Activated CD4-positive, alpha-beta T cell treated with anti-CD3 and anti-CD28 coated beads, Interleukin-2, amount 10 ng/mL, durations not matched to agents 7 days and 5 days (primary cell): ENCODE results near the gene PRRT4. TPM values are rescaled to one million over a fixed set of nuclear protein-coding genes. Genes with fewer than 3 reads are reported as not detected.
A peak's percentile ranks its signal among the peaks of the same experiment; 100 is the strongest.

ENCODE experiments used
- CTCF ChIA-PET: fragments of 350-600 bp; sonication (Branson Sonifier 250); formaldehyde crosslinking; loops from one replicate; lab custom pipeline; 2021; ENCODE audit warnings: antibody characterized with exemption; lab: Charles Lee
- POLR2A ChIA-PET: fragments of 350-600 bp; sonication (Branson Sonifier 250); formaldehyde crosslinking; loops from one replicate; lab custom pipeline; 2021; ENCODE audit warnings: antibody characterized with exemption; lab: Charles Lee
- DNase-seq: peaks from one replicate; pipeline ENCODE4 v3.0.0-alpha.2; 2020
- H3K27ac Mint-ChIP-seq: one replicate; pipeline ENCODE4 v1.8.0; 2021; ENCODE audit warnings: mild to moderate bottlenecking, moderate library complexity, mixed read lengths
- H3K27me3 Mint-ChIP-seq: one replicate; pipeline ENCODE4 v1.8.0; 2021; ENCODE audit warnings: mixed read lengths
- H3K36me3 Mint-ChIP-seq: one replicate; pipeline ENCODE4 v1.8.0; 2021; ENCODE audit warnings: low read depth, mixed read lengths
- H3K4me1 Mint-ChIP-seq: one replicate; pipeline ENCODE4 v1.8.0; 2021; ENCODE audit warnings: mixed read lengths
- H3K4me3 Mint-ChIP-seq: one replicate; pipeline ENCODE4 v1.8.0; 2021; ENCODE audit warnings: mild to moderate bottlenecking, moderate library complexity, mixed read lengths
- H3K9me3 Mint-ChIP-seq: one replicate; pipeline ENCODE4 v1.8.0; 2021; ENCODE audit warnings: mixed read lengths
- total RNA-seq, 2 experiments: library from RNA; stranded (reverse); gene quantifications; one replicate each; pipeline ENCODE4 v1.2.3, GENCODE V29; 2021

The PRRT4 gene
- total RNA-seq, 2 experiments from 2014 or later = 0.21 to 0.25 TPM

GRCh38 chr7:128404143-128404681 is 42.7 kb upstream of the PRRT4 start:
- peaks cover 44% of the 10 kb centered on the region for H3K4me1 Mint-ChIP-seq

GRCh38 chr7:128403676-128404075 is 42.2 kb upstream of the PRRT4 start:
- CTCF ChIA-PET = no interaction called here
- no peaks in the 10 kb centered on the region for H3K27me3 Mint-ChIP-seq
- H3K36me3 Mint-ChIP-seq = peaks cover 16% of the 10 kb centered on the region
- no peaks in the 10 kb centered on the region for H3K9me3 Mint-ChIP-seq
- peak overlapping the region; percentile 79 for H3K4me3 Mint-ChIP-seq
- DNase-seq = no peak
- POLR2A ChIA-PET = no interaction called here
- H3K4me1 Mint-ChIP-seq = peaks cover 38% of the 10 kb centered on the region
- no peak overlapping the region for H3K27ac Mint-ChIP-seq

More at GRCh38 chr7:128404143-128404681, 42.7 kb upstream of the PRRT4 start:
- ChIA-PET POLR2A (no interaction called here), CTCF (interaction anchor here (1.0 kb wide), 1 partner anchor 60 kb away, joined by 3 read pairs; the partner anchor contains the start of gene RBM28)
- H3K36me3 Mint-ChIP-seq = peaks cover 16% of the 10 kb centered on the region
- no peak for DNase-seq
- no peaks in the 10 kb centered on the region for H3K9me3 Mint-ChIP-seq
- peak overlapping the region; percentile 78 for H3K27ac Mint-ChIP-seq
- peak overlapping the region; percentile 79 for H3K4me3 Mint-ChIP-seq
- no peaks in the 10 kb centered on the region for H3K27me3 Mint-ChIP-seq

- H3K9me3 Mint-ChIP-seq = no peaks in the 10 kb centered on the region
- H3K27ac Mint-ChIP-seq = no peak overlapping the region
- H3K4me3 Mint-ChIP-seq = no peak overlapping the region
- H3K36me3 Mint-ChIP-seq = peaks cover 25% of the 10 kb centered on the region
- CTCF ChIA-PET = interaction anchor here (1.0 to 3.3 kb wide), 2 partner anchors 14 to 23 kb away, joined by 3 to 11 read pairs; no protein-coding TSS in a partner anchor
- peaks cover 29% of the 10 kb centered on the region for H3K4me1 Mint-ChIP-seq
- POLR2A ChIA-PET = interaction anchor here (0.7 kb wide), 1 partner anchor 754 kb away, joined by 3 read pairs; no protein-coding TSS in a partner anchor
- no peak for DNase-seq
- H3K27me3 Mint-ChIP-seq = no peaks in the 10 kb centered on the region
Measured at GRCh38 chr7:128402356-128402755, 40.9 kb upstream of the PRRT4 start.

GRCh38 chr7:128400566-128400965 is 39.1 kb upstream of the PRRT4 start:
- Mint-ChIP-seq H3K4me3 (no peak overlapping the region), H3K27ac (peak overlapping the region; percentile 31), H3K9me3 (no peaks in the 10 kb centered on the region), H3K36me3 (peaks cover 33% of the 10 kb centered on the region), H3K4me1 (peaks cover 22% of the 10 kb centered on the region), H3K27me3 (no peaks in the 10 kb centered on the region)
- ChIA-PET POLR2A (no interaction called here), CTCF (interaction anchor here (0.7 to 3.3 kb wide), 4 partner anchors 13 to 76 kb away, joined by 3 to 11 read pairs (median 3); partner anchors contain the start of gene METTL2B)
- DNase-seq = no peak

- ChIA-PET POLR2A (no interaction called here), CTCF (interaction anchor here (0.7 to 3.3 kb wide), 6 partner anchors 9 to 42 kb away, joined by 3 to 11 read pairs (median 4); partner anchors contain the start of gene IMPDH1)
- Mint-ChIP-seq H3K4me1 (peaks cover 21% of the 10 kb centered on the region), H3K27ac (no peak overlapping the region), H3K36me3 (peaks cover 33% of the 10 kb centered on the region), H3K4me3 (no peak overlapping the region), H3K27me3 (no peaks in the 10 kb centered on the region), H3K9me3 (no peaks in the 10 kb centered on the region)
- no peak for DNase-seq
Measured at GRCh38 chr7:128399991-128400390, 38.5 kb upstream of the PRRT4 start.

GRCh38 chr7:128398841-128399135 is 37.3 kb upstream of the PRRT4 start:
- no peak for DNase-seq
- Mint-ChIP-seq H3K4me3 (no peak overlapping the region), H3K4me1 (peaks cover 9% of the 10 kb centered on the region), H3K9me3 (no peaks in the 10 kb centered on the region), H3K36me3 (peaks cover 33% of the 10 kb centered on the region), H3K27ac (no peak overlapping the region), H3K27me3 (no peaks in the 10 kb centered on the region)
- ChIA-PET POLR2A (no interaction called here), CTCF (interaction anchor here (1.2 to 1.5 kb wide), 5 partner anchors 9 to 160 kb away, joined by 4 to 9 read pairs (median 5); partner anchors contain the start of gene IMPDH1)

- H3K4me3 Mint-ChIP-seq = no peak overlapping the region
- peaks cover 4% of the 10 kb centered on the region for H3K4me1 Mint-ChIP-seq
- CTCF ChIA-PET = interaction anchor here (0.6 to 1.7 kb wide), 9 partner anchors 9 to 469 kb away, joined by 3 to 8 read pairs (median 5); no protein-coding TSS in a partner anchor
- DNase-seq = peak; percentile 37
- H3K36me3 Mint-ChIP-seq = peaks cover 33% of the 10 kb centered on the region
- no peak overlapping the region for H3K27ac Mint-ChIP-seq
- POLR2A ChIA-PET = no interaction called here
- no peaks in the 10 kb centered on the region for H3K27me3 Mint-ChIP-seq
- H3K9me3 Mint-ChIP-seq = no peaks in the 10 kb centered on the region
Measured at GRCh38 chr7:128398016-128398840, 36.7 kb upstream of the PRRT4 start.

GRCh38 chr7:128396357-128396756 is 34.9 kb upstream of the PRRT4 start:
- Mint-ChIP-seq H3K4me3 (no peak overlapping the region), H3K27ac (no peak overlapping the region), H3K27me3 (no peaks in the 10 kb centered on the region), H3K9me3 (no peaks in the 10 kb centered on the region), H3K4me1 (no peaks in the 10 kb centered on the region), H3K36me3 (peaks cover 26% of the 10 kb centered on the region)
- no peak for DNase-seq
- ChIA-PET CTCF (interaction anchor here (1.2 kb wide), 1 partner anchor 18 kb away, joined by 3 read pairs; no protein-coding TSS in a partner anchor), POLR2A (no interaction called here)

GRCh38 chr7:128395748-128396147 is 34.3 kb upstream of the PRRT4 start:
- Mint-ChIP-seq H3K36me3 (peaks cover 20% of the 10 kb centered on the region), H3K27me3 (no peaks in the 10 kb centered on the region), H3K9me3 (no peaks in the 10 kb centered on the region), H3K4me3 (no peak overlapping the region), H3K4me1 (no peaks in the 10 kb centered on the region), H3K27ac (no peak overlapping the region)
- POLR2A ChIA-PET = no interaction called here
- CTCF ChIA-PET = no interaction called here
- no peak for DNase-seq

GRCh38 chr7:128394904-128395496 is 33.5 kb upstream of the PRRT4 start:
- Mint-ChIP-seq H3K9me3 (no peaks in the 10 kb centered on the region), H3K4me1 (no peaks in the 10 kb centered on the region), H3K27ac (no peak overlapping the region), H3K4me3 (no peak overlapping the region), H3K27me3 (no peaks in the 10 kb centered on the region), H3K36me3 (peaks cover 17% of the 10 kb centered on the region)
- no peak for DNase-seq
- CTCF ChIA-PET = interaction anchor here (1.2 kb wide), 1 partner anchor 668 kb away, joined by 4 read pairs; no protein-coding TSS in a partner anchor
- POLR2A ChIA-PET = no interaction called here

GRCh38 chr7:128393526-128394330 is 32.2 kb upstream of the PRRT4 start:
- Mint-ChIP-seq H3K4me1 (no peaks in the 10 kb centered on the region), H3K4me3 (no peak overlapping the region), H3K27me3 (no peaks in the 10 kb centered on the region), H3K36me3 (peaks cover 17% of the 10 kb centered on the region), H3K9me3 (no peaks in the 10 kb centered on the region), H3K27ac (no peak overlapping the region)
- CTCF ChIA-PET = interaction anchor here (1.2 kb wide), 2 partner anchors 31 to 670 kb away, joined by 3 to 4 read pairs; no protein-coding TSS in a partner anchor
- POLR2A ChIA-PET = no interaction called here
- DNase-seq = no peak
